K562 (cell line): Measurements from ENCODE around the gene RAB3GAP2. TPM values are rescaled to one million over a fixed set of nuclear protein-coding genes. Genes with fewer than 3 reads are reported as not detected.

Experiments
- BRD9 ChIP-seq: fragments of 450-650 bp; IDR thresholded peaks from 2 replicates; pipeline ENCODE4 v1.6.1; 2018; ENCODE audit warnings: low read depth; ENCODE audit not compliant: partially characterized antibody
- CBFA2T2 ChIP-seq: fragments of 450-650 bp; conservative IDR thresholded peaks from 2 replicates; pipeline ENCODE4 v1.6.1; 2017; ENCODE audit warnings: mild to moderate bottlenecking
- CBFB ChIP-seq: sonication (generic); formaldehyde crosslinking; IDR thresholded peaks from 2 replicates; pipeline ENCODE4 v1.4.0; 2020; ENCODE audit warnings: mild to moderate bottlenecking, missing genetic modification reagents
- DPF2 ChIP-seq: fragments of 450-650 bp; IDR thresholded peaks from 2 replicates; pipeline ENCODE4 v1.6.1; 2016
- FIP1L1 ChIP-seq: fragments of 200-400 bp; formaldehyde crosslinking; IDR thresholded peaks from 2 replicates; pipeline ENCODE4 v1.6.1; 2018; ENCODE audit warnings: mild to moderate bottlenecking, low read depth, low read length; ENCODE audit not compliant: poor library complexity, severe bottlenecking
- FOXJ3 ChIP-seq: sonication (generic); formaldehyde crosslinking; IDR thresholded peaks from 2 replicates; pipeline ENCODE4 v1.4.0; 2020; ENCODE audit warnings: mild to moderate bottlenecking, missing genetic modification reagents
- FOXM1 ChIP-seq, 2 experiments: fragments of 450-650 bp in 1 of 2; sonication (generic) in 1 of 2; formaldehyde crosslinking in 1 of 2; IDR thresholded peaks; 2 replicates each; pipeline versions ENCODE4 v1.6.1 to v1.9.0; 2017 to 2022; ENCODE audit warnings: low read depth in 2 of 2, mild to moderate bottlenecking in 2 of 2, missing genetic modification reagents in 1 of 2, moderate library complexity in 1 of 2
- GATA2 ChIP-seq: sonication (generic); formaldehyde crosslinking; IDR thresholded peaks from 2 replicates; pipeline ENCODE4 v1.4.0; 2020; ENCODE audit warnings: mild to moderate bottlenecking, missing genetic modification reagents
- MEF2D ChIP-seq: conservative IDR thresholded peaks from 2 replicates; pipeline ENCODE4 v1.6.1; 2016; ENCODE audit warnings: low read depth, missing genetic modification characterization, missing compliant biosample characterization
- MYC ChIP-seq, 2 experiments: fragments of 250-450 bp in 1 of 2; sonication (Bioruptor Pico) in 1 of 2; IDR thresholded peaks; 2 replicates each; pipeline versions ENCODE4 v1.5.1 to v1.6.1; 2012 to 2021; ENCODE audit warnings: low read depth in 2 of 2, borderline replicate concordance in 1 of 2, improper control_type of control experiment in 1 of 2, low read length in 1 of 2, mild to moderate bottlenecking in 1 of 2, moderate library complexity in 1 of 2
- POLR2AphosphoS2 ChIP-seq: IDR thresholded peaks from 2 replicates; pipeline ENCODE4 v1.6.1; 2012; ENCODE audit warnings: low read length, improper control_type of control experiment
- RB1 ChIP-seq: fragments of 450-650 bp; IDR thresholded peaks from 2 replicates; pipeline ENCODE4 v1.6.1; 2017; ENCODE audit warnings: low read depth, mild to moderate bottlenecking
- RFX1 ChIP-seq: fragments of 450-650 bp; IDR thresholded peaks from 2 replicates; pipeline ENCODE4 v1.6.1; 2016; ENCODE audit warnings: mild to moderate bottlenecking, moderate library complexity
- RNF2 ChIP-seq: sonication (generic); IDR thresholded peaks from 2 replicates; pipeline ENCODE4 v1.6.1; 2016
- SMARCC2 ChIP-seq: fragments of 450-650 bp; IDR thresholded peaks from 2 replicates; pipeline ENCODE4 v1.6.1; 2017; ENCODE audit warnings: antibody characterized with exemption, moderate library complexity, mild to moderate bottlenecking, low read depth
- YBX1 ChIP-seq: fragments of 450-650 bp; IDR thresholded peaks from 2 replicates; pipeline ENCODE4 v1.7.1; 2016; ENCODE audit warnings: mild to moderate bottlenecking
- ZKSCAN8 ChIP-seq: fragments of 200-800 bp; sonication (Bioruptor generic); IDR thresholded peaks from 2 replicates; pipeline ENCODE4 v1.6.1; 2016; ENCODE audit warnings: missing genetic modification characterization, missing compliant biosample characterization
- ZNF134 ChIP-seq: fragments of 250-450 bp; sonication (Bioruptor Pico); conservative IDR thresholded peaks from 2 replicates; pipeline ENCODE4 v1.4.0; 2020
- ZNF174 ChIP-seq: fragments of 250-450 bp; sonication (Bioruptor Pico); IDR thresholded peaks from 2 replicates; pipeline ENCODE4 v1.4.0; 2020; ENCODE audit warnings: mild to moderate bottlenecking
- ZNF551 ChIP-seq: fragments of 250-450 bp; sonication (Bioruptor Pico); IDR thresholded peaks from 2 replicates; pipeline ENCODE4 v1.5.0; 2021; ENCODE audit warnings: mild to moderate bottlenecking, moderate library complexity
- ZNF644 ChIP-seq: fragments of 200-800 bp; sonication (Bioruptor generic); IDR thresholded peaks from 2 replicates; pipeline ENCODE4 v1.6.1; 2016; ENCODE audit warnings: low read depth, missing genetic modification characterization, missing compliant biosample characterization
- polyA plus RNA-seq, 8 experiments: library from polyadenylated mRNA; depleted of rRNA in 4 of 8; stranded (reverse) in 5 of 8; unstranded in 3 of 8; fragments of >200 nt; fragmentation: Nextera tagmentation in 2 of 8; fragmentation: Illumina TruSeq in 1 of 8; extraction: Ambion mirVana in 2 of 8; extraction: Trizol in 1 of 8; gene quantifications; 2 replicates each; pipeline versions ENCODE4 v1.2.1 to v1.2.3, GENCODE V29; 2011 to 2014; ENCODE audit warnings: inconsistent platforms in 1 of 8, missing spikeins in 1 of 8
- total RNA-seq, 7 experiments: library from RNA; depleted of rRNA in 6 of 7; stranded (reverse); fragments of >200 nt in 6 of 7; fragmentation: Illumina TruSeq in 2 of 7; extraction: Trizol in 2 of 7; gene quantifications; 2 replicates each; pipeline versions ENCODE4 v1.2.1 to v1.2.3, GENCODE V29; 2011 to 2021; ENCODE audit warnings: low replicate concordance in 1 of 7
- TF ChIP-seq, protein P1 (sequence below): fragments of 450-650 bp; IDR thresholded peaks from 2 replicates; pipeline ENCODE4 v1.6.1; 2018; ENCODE audit not compliant: partially characterized antibody
- TF ChIP-seq, protein P2 (sequence below): sonication (generic); formaldehyde crosslinking; IDR thresholded peaks from 2 replicates; pipeline ENCODE4 v1.8.1; 2023; ENCODE audit warnings: mild to moderate bottlenecking, missing genetic modification reagents
- TF ChIP-seq, protein P3 (sequence below), 2 experiments: fragments of 450-650 bp in 1 of 2; sonication (generic) in 1 of 2; formaldehyde crosslinking in 1 of 2; IDR thresholded peaks in 1 of 2; conservative IDR thresholded peaks in 1 of 2; 2 replicates each; pipeline versions ENCODE4 v1.6.1 to v1.8.1; 2016 to 2023; ENCODE audit warnings: mild to moderate bottlenecking in 2 of 2, moderate library complexity in 2 of 2, inconsistent platforms in 1 of 2, missing genetic modification reagents in 1 of 2

RAB3GAP2 gene
- total and polyA plus RNA-seq, 9 of the 15 experiments (the other 6 are each of a cell fraction or from before 2014, with no cell fraction given) = 14.1 to 69.1 (median 32.2) TPM

DNA sequence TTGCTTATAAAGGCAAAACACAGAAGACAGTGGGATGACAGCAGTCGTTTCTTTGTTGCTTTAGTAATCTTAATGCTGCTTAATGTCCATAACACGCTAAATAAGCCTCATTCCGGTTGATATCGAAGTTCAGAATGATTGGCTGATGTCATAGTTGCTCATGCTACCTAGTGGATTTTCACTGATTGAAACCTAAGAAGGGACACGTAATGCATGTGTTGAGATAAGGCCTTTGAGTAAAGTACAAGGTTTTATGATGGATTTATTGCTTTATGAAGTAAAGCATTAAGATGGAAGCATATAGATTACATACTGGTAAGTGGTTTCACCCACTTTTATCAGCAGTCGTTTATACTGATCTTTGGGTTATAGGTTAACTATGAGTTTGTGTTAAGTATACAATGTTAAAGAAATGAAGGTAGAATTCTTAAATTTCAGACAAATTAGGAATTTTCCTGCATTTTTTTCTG is 153.2 kb downstream of the RAB3GAP2 start (continued):
- TF ChIP-seq, protein P1, sequence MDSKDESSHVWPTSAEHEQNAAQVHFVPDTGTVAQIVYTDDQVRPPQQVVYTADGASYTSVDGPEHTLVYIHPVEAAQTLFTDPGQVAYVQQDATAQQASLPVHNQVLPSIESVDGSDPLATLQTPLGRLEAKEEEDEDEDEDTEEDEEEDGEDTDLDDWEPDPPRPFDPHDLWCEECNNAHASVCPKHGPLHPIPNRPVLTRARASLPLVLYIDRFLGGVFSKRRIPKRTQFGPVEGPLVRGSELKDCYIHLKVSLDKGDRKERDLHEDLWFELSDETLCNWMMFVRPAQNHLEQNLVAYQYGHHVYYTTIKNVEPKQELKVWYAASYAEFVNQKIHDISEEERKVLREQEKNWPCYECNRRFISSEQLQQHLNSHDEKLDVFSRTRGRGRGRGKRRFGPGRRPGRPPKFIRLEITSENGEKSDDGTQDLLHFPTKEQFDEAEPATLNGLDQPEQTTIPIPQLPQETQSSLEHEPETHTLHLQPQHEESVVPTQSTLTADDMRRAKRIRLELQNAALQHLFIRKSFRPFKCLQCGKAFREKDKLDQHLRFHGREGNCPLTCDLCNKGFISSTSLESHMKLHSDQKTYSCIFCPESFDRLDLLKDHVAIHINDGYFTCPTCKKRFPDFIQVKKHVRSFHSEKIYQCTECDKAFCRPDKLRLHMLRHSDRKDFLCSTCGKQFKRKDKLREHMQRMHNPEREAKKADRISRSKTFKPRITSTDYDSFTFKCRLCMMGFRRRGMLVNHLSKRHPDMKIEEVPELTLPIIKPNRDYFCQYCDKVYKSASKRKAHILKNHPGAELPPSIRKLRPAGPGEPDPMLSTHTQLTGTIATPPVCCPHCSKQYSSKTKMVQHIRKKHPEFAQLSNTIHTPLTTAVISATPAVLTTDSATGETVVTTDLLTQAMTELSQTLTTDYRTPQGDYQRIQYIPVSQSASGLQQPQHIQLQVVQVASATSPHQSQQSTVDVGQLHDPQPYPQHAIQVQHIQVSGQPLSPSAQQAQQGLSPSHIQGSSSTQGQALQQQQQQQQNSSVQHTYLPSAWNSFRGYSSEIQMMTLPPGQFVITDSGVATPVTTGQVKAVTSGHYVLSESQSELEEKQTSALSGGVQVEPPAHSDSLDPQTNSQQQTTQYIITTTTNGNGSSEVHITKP = peak; percentile 86
- TF ChIP-seq ZNF134 = no peak
- no peak for TF ChIP-seq CBFB (CRISPR knock-in tag)
- no peak for TF ChIP-seq ZNF551 (CRISPR knock-in tag)
- TF ChIP-seq RNF2 = peak; percentile 80
- TF ChIP-seq FIP1L1 = no peak
- peak; percentile 61; the same call in 1 of the 2 replicates for TF ChIP-seq GATA2 (CRISPR knock-in tag)
- TF ChIP-seq, protein P2, sequence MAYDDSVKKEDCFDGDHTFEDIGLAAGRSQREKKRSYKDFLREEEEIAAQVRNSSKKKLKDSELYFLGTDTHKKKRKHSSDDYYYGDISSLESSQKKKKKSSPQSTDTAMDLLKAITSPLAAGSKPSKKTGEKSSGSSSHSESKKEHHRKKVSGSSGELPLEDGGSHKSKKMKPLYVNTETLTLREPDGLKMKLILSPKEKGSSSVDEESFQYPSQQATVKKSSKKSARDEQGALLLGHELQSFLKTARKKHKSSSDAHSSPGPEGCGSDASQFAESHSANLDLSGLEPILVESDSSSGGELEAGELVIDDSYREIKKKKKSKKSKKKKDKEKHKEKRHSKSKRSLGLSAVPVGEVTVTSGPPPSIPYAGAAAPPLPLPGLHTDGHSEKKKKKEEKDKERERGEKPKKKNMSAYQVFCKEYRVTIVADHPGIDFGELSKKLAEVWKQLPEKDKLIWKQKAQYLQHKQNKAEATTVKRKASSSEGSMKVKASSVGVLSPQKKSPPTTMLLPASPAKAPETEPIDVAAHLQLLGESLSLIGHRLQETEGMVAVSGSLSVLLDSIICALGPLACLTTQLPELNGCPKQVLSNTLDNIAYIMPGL (CRISPR knock-in tag) = no peak
- TF ChIP-seq CBFA2T2 = peak; percentile 81
- no peak for TF ChIP-seq YBX1
- TF ChIP-seq DPF2 = peak; percentile 98
- no peak for TF ChIP-seq BRD9
- no peak for TF ChIP-seq FOXJ3
- TF ChIP-seq FOXM1 (IDR thresholded peaks at IDR 0.05; ENCODE audit: low read depth) = peak; percentile 76
- no peak for TF ChIP-seq FOXM1 (CRISPR knock-in tag; IDR thresholded peaks at IDR 0.05; ENCODE audit: low read depth)
- TF ChIP-seq MYC (IDR thresholded peaks at IDR 0.05; ENCODE audit: low read depth, low read length) = peak; percentile 52; the same call in 1 of the 2 replicates
- TF ChIP-seq MYC (CRISPR knock-in tag; IDR thresholded peaks at IDR 0.05; ENCODE audit: borderline replicate concordance, low read depth) = no peak
- no peak for TF ChIP-seq POLR2AphosphoS2
- TF ChIP-seq ZKSCAN8 (CRISPR knock-in tag) = peak; percentile 73; the same call in 1 of the 2 replicates
- no peak for TF ChIP-seq RB1
- TF ChIP-seq ZNF644 (tag) = peak; percentile 72
- no peak for TF ChIP-seq ZNF174 (CRISPR knock-in tag)
- peak; percentile 43; the same call in 1 of the 2 replicates for TF ChIP-seq MEF2D (tag)
- TF ChIP-seq SMARCC2 = peak; percentile 90
- TF ChIP-seq, protein P3, sequence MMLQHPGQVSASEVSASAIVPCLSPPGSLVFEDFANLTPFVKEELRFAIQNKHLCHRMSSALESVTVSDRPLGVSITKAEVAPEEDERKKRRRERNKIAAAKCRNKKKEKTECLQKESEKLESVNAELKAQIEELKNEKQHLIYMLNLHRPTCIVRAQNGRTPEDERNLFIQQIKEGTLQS (IDR thresholded peaks at IDR 0.05) = peak; percentile 98
- TF ChIP-seq, protein P3 (CRISPR knock-in tag; conservative IDR thresholded peaks at IDR 0.05) = no peak
- no peak; the same call in 1 of the 2 replicates for TF ChIP-seq RFX1
